IMR-90 (cell line): ENCODE measurements around the gene SLCO3A1. TPM values are rescaled to one million over a fixed set of nuclear protein-coding genes. Genes with fewer than 3 reads are reported as not detected.

ENCODE experiments used
- ATAC-seq: fragments of 200-7000 bp; cut with Tn5 transposase; 2 replicates; pipeline ENCODE4 v1.9.1; 2020; ENCODE audit warnings: low read depth, mild to moderate bottlenecking, moderate library complexity
- BruUV-seq: library from RNA; stranded (reverse); fragments of 400-500 nt; replicated peaks from 2 replicates; lab custom pipeline; 2021; lab: Mats Ljungman, UMichigan
- CTCF ChIA-PET: fragments of 300-600 bp; formaldehyde crosslinking; extraction: SDS; loops from one replicate; lab custom pipeline; 2021; ENCODE audit warnings: antibody characterized with exemption; lab: Yijun Ruan, JAX
- POLR2A ChIA-PET: fragments of 300-600 bp; sonication (Branson Sonifier 250); formaldehyde crosslinking; loops from one replicate; lab custom pipeline; 2022; ENCODE audit warnings: antibody characterized with exemption; ENCODE audit not compliant: unreplicated experiment; lab: Charles Lee
- DNase-seq: peaks from one replicate; pipeline ENCODE4 v3.0.0; 2013
- H2AFZ ChIP-seq: replicated peaks from 2 replicates; pipeline ENCODE3; 2013; ENCODE audit warnings: low read length, mild to moderate bottlenecking; ENCODE audit not compliant: poor library complexity
- H2AK5ac ChIP-seq: 2 replicates; pipeline ENCODE4 v1.6.1; 2013; ENCODE audit warnings: low read depth, low read length, inconsistent platforms
- H2AK9ac ChIP-seq: replicated peaks from 2 replicates; pipeline ENCODE3; 2013; ENCODE audit warnings: mild to moderate bottlenecking, low read depth, low read length, moderate library complexity; ENCODE audit not compliant: poor library complexity
- H2BK120ac ChIP-seq: 2 replicates; pipeline ENCODE4 v1.6.1; 2013; ENCODE audit warnings: low read depth, low read length, inconsistent platforms
- H2BK15ac ChIP-seq: 3 replicates; pipeline ENCODE4 v1.6.1; 2013; ENCODE audit warnings: low read depth, low read length, inconsistent platforms
- H2BK20ac ChIP-seq: 2 replicates; pipeline ENCODE4 v1.6.1; 2013; ENCODE audit warnings: low read depth, mild to moderate bottlenecking, inconsistent platforms, low read length, moderate library complexity
- H2BK5ac ChIP-seq: 2 replicates; pipeline ENCODE4 v1.6.1; 2013; ENCODE audit warnings: mild to moderate bottlenecking, low read depth, low read length, inconsistent platforms; ENCODE audit not compliant: poor library complexity, severe bottlenecking
- H3K14ac ChIP-seq: replicated peaks from 2 replicates; pipeline ENCODE4 v1.6.1; 2013; ENCODE audit warnings: low read depth, low read length, inconsistent platforms
- H3K18ac ChIP-seq: 2 replicates; pipeline ENCODE4 v1.6.1; 2013; ENCODE audit warnings: low read depth, low read length, control low read depth
- H3K23ac ChIP-seq: 2 replicates; pipeline ENCODE4 v1.6.1; 2013; ENCODE audit warnings: low read depth, low read length, inconsistent platforms
- H3K27ac ChIP-seq: 2 replicates; pipeline ENCODE4 v1.5.1; 2013; ENCODE audit warnings: mild to moderate bottlenecking, control low read depth, low read length; ENCODE audit not compliant: insufficient read depth
- H3K27me3 ChIP-seq: 2 replicates; pipeline ENCODE4 v1.6.1; 2013; ENCODE audit warnings: low read length; ENCODE audit not compliant: control insufficient read depth, insufficient read depth
- H3K36me3 ChIP-seq: 2 replicates; pipeline ENCODE4 v1.6.1; 2013; ENCODE audit warnings: low read length, mixed read lengths; ENCODE audit not compliant: control insufficient read depth, insufficient read depth
- H3K4ac ChIP-seq: 2 replicates; pipeline ENCODE4 v1.6.1; 2013; ENCODE audit warnings: low read depth, low read length, inconsistent platforms
- H3K4me1 ChIP-seq: 2 replicates; pipeline ENCODE4 v1.6.1; 2013; ENCODE audit warnings: low read length, mixed read lengths; ENCODE audit not compliant: control insufficient read depth, insufficient read depth
- H3K4me2 ChIP-seq: 2 replicates; pipeline ENCODE4 v1.6.1; 2013; ENCODE audit warnings: low read depth, mild to moderate bottlenecking, control low read depth, low read length, moderate library complexity
- H3K4me3 ChIP-seq: 2 replicates; pipeline ENCODE4 v1.5.1; 2013; ENCODE audit warnings: low read depth, mild to moderate bottlenecking, control low read depth, low read length, moderate library complexity; ENCODE audit not compliant: insufficient read depth
- H3K56ac ChIP-seq: 2 replicates; pipeline ENCODE4 v1.6.1; 2013; ENCODE audit warnings: low read length, inconsistent platforms; ENCODE audit not compliant: insufficient read depth; ENCODE audit errors: extremely low read depth
- H3K79me1 ChIP-seq, 2 experiments: 2 replicates each; pipeline ENCODE4 v1.6.1; 2013; ENCODE audit warnings: low read length in 2 of 2, inconsistent platforms in 1 of 2, low read depth in 1 of 2
- H3K9ac ChIP-seq: 2 replicates; pipeline ENCODE4 v1.6.1; 2013; ENCODE audit warnings: low read depth, low read length, control low read depth
- H3K9me1 ChIP-seq: 2 replicates; pipeline ENCODE4 v1.6.1; 2013; ENCODE audit warnings: low read length, inconsistent platforms; ENCODE audit not compliant: insufficient read depth
- H3K9me3 ChIP-seq: 2 replicates; pipeline ENCODE4 v1.6.1; 2013; ENCODE audit warnings: low read length; ENCODE audit not compliant: control insufficient read depth, insufficient read depth
- H4K20me1 ChIP-seq: 2 replicates; pipeline ENCODE4 v1.6.1; 2013; ENCODE audit warnings: low read length, inconsistent platforms; ENCODE audit not compliant: insufficient read depth
- H4K5ac ChIP-seq: 2 replicates; pipeline ENCODE4 v1.6.1; 2013; ENCODE audit warnings: mild to moderate bottlenecking, low read depth, low read length, control low read depth
- H4K8ac ChIP-seq, 2 experiments: 2 replicates each; pipeline ENCODE4 v1.6.1; 2013; ENCODE audit warnings: low read depth in 2 of 2, low read length in 2 of 2, control low read depth in 1 of 2, inconsistent platforms in 1 of 2
- H4K91ac ChIP-seq: 2 replicates; pipeline ENCODE4 v1.6.1; 2013; ENCODE audit warnings: low read depth, low read length, inconsistent platforms; ENCODE audit not compliant: insufficient read depth
- FOS ChIP-seq: fragments of 150-350 bp; IDR thresholded peaks from 2 replicates; pipeline ENCODE4 v1.6.1; 2016; ENCODE audit warnings: low read depth, low read length
- POLR2A ChIP-seq: IDR thresholded peaks from 2 replicates; pipeline ENCODE4 v1.6.1; 2012; ENCODE audit warnings: mild to moderate bottlenecking, low read depth, low read length
- RFX5 ChIP-seq: IDR thresholded peaks from 2 replicates; pipeline ENCODE4 v1.8.0; 2012; ENCODE audit warnings: low read depth, mild to moderate bottlenecking, low read length, moderate library complexity
- WGBS, 2 experiments: methylation state at CpG; one replicate each; pipeline versions ENCODE4 v1.1.5 to v1.1.7; 2013; ENCODE audit warnings: missing lambda C conversion rate in 2 of 2; ENCODE audit not compliant: insufficient read length in 1 of 2; ENCODE audit errors: extremely low coverage in 2 of 2; 5-methylcytosine and 5-hydroxymethylcytosine counted together
- dilution Hi-C: fragments of 300-500 bp; cut with HindIII; formaldehyde crosslinking; loops from one replicate; pipeline ENCODE4 v1.14.3; 2018; ENCODE audit warnings: low sequenced_read_pairs; ENCODE audit not compliant: unreplicated experiment
- in situ Hi-C: fragments of 300-500 bp; cut with MboI; formaldehyde crosslinking; loops from 3 replicates; pipeline ENCODE4 v1.14.3; 2019; ENCODE audit warnings: low sequenced_read_pairs, inconsistent platforms, mixed read lengths
- intact Hi-C: fragments of 100-400 bp; cut with micrococcal nuclease; formaldehyde crosslinking; loops from 2 replicates; pipeline ENCODE4 v1.10.0; 2022
- polyA plus RNA-seq, 3 experiments: library from polyadenylated mRNA; depleted of rRNA; stranded (reverse); fragments of >200 nt; gene quantifications; 2 replicates each; pipeline ENCODE4 v1.2.3, GENCODE V29; 2012; ENCODE audit warnings: low replicate concordance in 1 of 3
- total RNA-seq: library from RNA; depleted of rRNA; stranded (reverse); fragments of >200 nt; gene quantifications from 2 replicates; pipeline ENCODE4 v1.2.3, GENCODE V29; 2012
- TF ChIP-seq, protein P1 (sequence below): fragments of 150-350 bp; IDR thresholded peaks from 2 replicates; pipeline ENCODE4 v1.6.1; 2016; ENCODE audit warnings: low read depth, mild to moderate bottlenecking, low read length, moderate library complexity, borderline replicate concordance

The SLCO3A1 gene
- total and polyA plus RNA-seq, 2 of the 4 experiments (the other 2 are of a cell fraction) = 4.7 to 8.1 TPM

DNA sequence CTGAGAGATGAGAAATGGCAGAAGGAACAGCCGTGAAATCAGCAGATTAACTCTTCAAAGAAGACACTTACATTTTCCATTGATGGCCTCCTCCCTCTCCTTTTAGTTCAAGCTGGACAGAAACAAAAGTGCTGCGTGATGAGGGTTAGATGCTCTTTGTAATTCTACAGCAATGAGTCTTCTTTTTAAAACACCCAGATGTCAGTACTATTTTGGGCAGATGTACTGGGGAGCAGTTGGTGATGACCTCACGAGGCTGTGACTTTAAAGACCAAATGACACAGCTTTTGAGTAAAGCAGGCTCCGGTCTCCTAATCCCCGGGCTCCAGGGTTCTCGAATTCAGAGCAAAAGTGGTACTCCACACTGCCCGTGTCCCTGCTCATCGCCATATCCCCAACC is 198.2 kb downstream of the SLCO3A1 start:
- Histone ChIP-seq H3K79me1 (no peaks in the 10 kb centered on the region), H3K9me3 (no peaks in the 10 kb centered on the region), H3K27me3 (no peaks in the 10 kb centered on the region), H2BK120ac (no peak overlapping the region), H3K18ac (no peak overlapping the region), H3K9ac (no peak overlapping the region), H3K14ac (no peak overlapping the region), H4K20me1 (0 out of 2 replicates have a peak, but pooled peaks cover 3% of the 10 kb centered on the region), H3K4me2 (no peak overlapping the region), H3K4me3 (no peak overlapping the region), H2AK5ac (no peak overlapping the region), H3K27ac (no peak overlapping the region), H2AFZ (no peak overlapping the region), H4K8ac (no peak overlapping the region), H2BK5ac (no peak overlapping the region), H3K4me1 (no peaks in the 10 kb centered on the region), H3K23ac (no peak overlapping the region), H3K9me1 (no peaks in the 10 kb centered on the region), H2AK9ac (no peak overlapping the region), H3K4ac (no peak overlapping the region), H3K36me3 (no peaks in the 10 kb centered on the region), H3K56ac (no peak overlapping the region), H4K91ac (no peak overlapping the region), H2BK15ac (no peak overlapping the region), H4K5ac (no peak overlapping the region), H2BK20ac (no peak overlapping the region)
- intact Hi-C loops (no loop called here), dilution Hi-C loops (no loop called here), in situ Hi-C loops (no loop called here)
- no peak for DNase-seq
- WGBS, 2 experiments = 64% methylated on average over 2 of the region's 8 CpGs; no CpG with 5 or more reads in 1 of the 2 experiments
- CTCF ChIA-PET = no interaction called here
- TF ChIP-seq FOS = no peak
- no peak for TF ChIP-seq POLR2A
- TF ChIP-seq, protein P1, sequence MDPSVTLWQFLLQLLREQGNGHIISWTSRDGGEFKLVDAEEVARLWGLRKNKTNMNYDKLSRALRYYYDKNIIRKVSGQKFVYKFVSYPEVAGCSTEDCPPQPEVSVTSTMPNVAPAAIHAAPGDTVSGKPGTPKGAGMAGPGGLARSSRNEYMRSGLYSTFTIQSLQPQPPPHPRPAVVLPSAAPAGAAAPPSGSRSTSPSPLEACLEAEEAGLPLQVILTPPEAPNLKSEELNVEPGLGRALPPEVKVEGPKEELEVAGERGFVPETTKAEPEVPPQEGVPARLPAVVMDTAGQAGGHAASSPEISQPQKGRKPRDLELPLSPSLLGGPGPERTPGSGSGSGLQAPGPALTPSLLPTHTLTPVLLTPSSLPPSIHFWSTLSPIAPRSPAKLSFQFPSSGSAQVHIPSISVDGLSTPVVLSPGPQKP = no peak
- TF ChIP-seq RFX5 = no peak
- BruUV-seq = no TSS peak
- ATAC-seq = no peak
- POLR2A ChIA-PET = no interaction called here
